Neutrophil (primary cell): ENCODE data around the gene RAB31.

Experiments used
- H3K27ac ChIP-seq: fragments of 200-600 bp; sonication (generic); 2 replicates; pipeline ENCODE4 v1.5.1; 2016; ENCODE audit warnings: mild to moderate bottlenecking, moderate library complexity
- H3K27me3 ChIP-seq: fragments of 200-600 bp; sonication (generic); 2 replicates; pipeline ENCODE4 v1.6.0; 2016; ENCODE audit warnings: mild to moderate bottlenecking
- H3K36me3 ChIP-seq: fragments of 200-600 bp; sonication (generic); 2 replicates; pipeline ENCODE4 v1.5.1; 2017
- H3K4me1 ChIP-seq, 2 experiments: fragments of 200-600 bp in 1 of 2; sonication (generic) in 1 of 2; 1 replicate in 1 of 2; 2 replicates in 1 of 2; pipeline versions ENCODE4 v1.5.1 to v1.6.1; 2013 to 2016; ENCODE audit warnings: low read depth in 1 of 2, low read length in 1 of 2, mild to moderate bottlenecking in 1 of 2, moderate library complexity in 1 of 2; ENCODE audit not compliant: control insufficient read depth in 1 of 2, insufficient read depth in 1 of 2
- H3K4me3 ChIP-seq, 2 experiments: fragments of 200-600 bp in 1 of 2; sonication (generic) in 1 of 2; 1 replicate in 1 of 2; 2 replicates in 1 of 2; pipeline ENCODE4 v1.5.1; 2013 to 2016; ENCODE audit warnings: low read depth in 1 of 2, low read length in 1 of 2, mild to moderate bottlenecking in 1 of 2, moderate library complexity in 1 of 2
- H3K9me3 ChIP-seq: fragments of 200-600 bp; sonication (generic); 2 replicates; pipeline ENCODE4 v1.5.1; 2016
- TF ChIP-seq, protein P1 (sequence below): fragments of 200-600 bp; sonication (generic); IDR thresholded peaks from 2 replicates; pipeline ENCODE4 v1.5.1; 2016; ENCODE audit warnings: antibody characterized with exemption

The RAB31 gene

GRCh38 chr18:9711361-9712129, 3.4 kb downstream of the RAB31 start:
- Histone ChIP-seq H3K9me3 (no peaks in the 10 kb centered on the region), H3K4me1 (peaks cover 85 to 87% of the 10 kb centered on the region in 2 experiments), H3K27ac (peak overlapping the region; percentile 97), H3K27me3 (no peaks in the 10 kb centered on the region), H3K36me3 (no peaks in the 10 kb centered on the region), H3K4me3 (peak overlapping the region; percentile 95 to 97)
- TF ChIP-seq, protein P1, sequence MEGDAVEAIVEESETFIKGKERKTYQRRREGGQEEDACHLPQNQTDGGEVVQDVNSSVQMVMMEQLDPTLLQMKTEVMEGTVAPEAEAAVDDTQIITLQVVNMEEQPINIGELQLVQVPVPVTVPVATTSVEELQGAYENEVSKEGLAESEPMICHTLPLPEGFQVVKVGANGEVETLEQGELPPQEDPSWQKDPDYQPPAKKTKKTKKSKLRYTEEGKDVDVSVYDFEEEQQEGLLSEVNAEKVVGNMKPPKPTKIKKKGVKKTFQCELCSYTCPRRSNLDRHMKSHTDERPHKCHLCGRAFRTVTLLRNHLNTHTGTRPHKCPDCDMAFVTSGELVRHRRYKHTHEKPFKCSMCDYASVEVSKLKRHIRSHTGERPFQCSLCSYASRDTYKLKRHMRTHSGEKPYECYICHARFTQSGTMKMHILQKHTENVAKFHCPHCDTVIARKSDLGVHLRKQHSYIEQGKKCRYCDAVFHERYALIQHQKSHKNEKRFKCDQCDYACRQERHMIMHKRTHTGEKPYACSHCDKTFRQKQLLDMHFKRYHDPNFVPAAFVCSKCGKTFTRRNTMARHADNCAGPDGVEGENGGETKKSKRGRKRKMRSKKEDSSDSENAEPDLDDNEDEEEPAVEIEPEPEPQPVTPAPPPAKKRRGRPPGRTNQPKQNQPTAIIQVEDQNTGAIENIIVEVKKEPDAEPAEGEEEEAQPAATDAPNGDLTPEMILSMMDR, result no peak

DNA sequence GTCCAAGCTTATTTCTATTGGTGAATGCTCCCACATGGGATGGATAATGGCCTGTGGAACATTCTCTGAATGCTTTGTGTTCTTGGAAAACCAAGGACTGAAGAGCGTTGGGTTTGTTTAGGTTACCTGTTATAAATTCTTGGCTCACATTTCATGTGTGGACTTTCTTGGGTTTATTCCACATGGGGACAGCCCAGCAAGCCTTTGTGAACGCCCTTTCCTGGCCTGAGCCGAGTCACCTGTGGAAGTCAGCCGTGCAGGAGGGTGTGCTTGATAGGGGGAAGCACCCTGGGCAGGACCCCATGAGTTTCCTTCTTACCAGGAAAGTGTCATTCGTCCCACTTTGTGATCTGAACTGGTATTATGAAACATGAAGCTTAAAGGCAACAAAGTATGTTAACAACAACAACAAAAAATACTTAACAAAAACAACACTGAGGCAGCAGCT, 4.1 kb downstream of the RAB31 start:
- H3K27ac ChIP-seq, result peak overlapping the region; percentile 97
- TF ChIP-seq, protein P1, result no peak
- no peaks in the 10 kb centered on the region for H3K36me3 ChIP-seq
- no peaks in the 10 kb centered on the region for H3K9me3 ChIP-seq
- no peaks in the 10 kb centered on the region for H3K27me3 ChIP-seq
- peak overlapping the region; percentile 95 to 97 for H3K4me3 ChIP-seq
- peaks cover 79 to 87% of the 10 kb centered on the region in 2 experiments for H3K4me1 ChIP-seq

DNA sequence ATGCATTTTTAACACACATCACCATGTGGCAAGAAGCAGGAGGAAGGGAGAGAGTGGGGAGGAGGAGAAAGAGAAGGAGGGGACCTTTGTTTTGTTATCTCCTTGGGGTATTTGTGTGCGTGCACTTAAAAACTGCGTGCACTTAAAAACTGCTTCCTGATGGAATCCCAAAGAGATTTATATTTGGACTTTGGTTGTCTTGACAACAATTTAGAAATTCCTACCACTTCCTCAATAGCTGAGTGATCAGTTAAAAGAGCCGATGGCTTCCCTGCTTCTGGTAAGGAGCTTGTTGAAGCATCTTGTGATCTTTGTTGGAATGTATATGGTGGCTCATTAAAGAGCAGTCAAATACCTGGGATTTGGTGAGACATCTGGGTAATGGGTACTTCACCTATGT, 4.5 kb downstream of the RAB31 start:
- TF ChIP-seq, protein P1, result no peak
- no peaks in the 10 kb centered on the region for H3K27me3 ChIP-seq
- peaks cover 75 to 83% of the 10 kb centered on the region in 2 experiments for H3K4me1 ChIP-seq
- H3K27ac ChIP-seq, result peak overlapping the region; percentile 97
- H3K4me3 ChIP-seq, result peak overlapping the region; percentile 95 to 97
- no peaks in the 10 kb centered on the region for H3K9me3 ChIP-seq
- H3K36me3 ChIP-seq, result no peaks in the 10 kb centered on the region

DNA sequence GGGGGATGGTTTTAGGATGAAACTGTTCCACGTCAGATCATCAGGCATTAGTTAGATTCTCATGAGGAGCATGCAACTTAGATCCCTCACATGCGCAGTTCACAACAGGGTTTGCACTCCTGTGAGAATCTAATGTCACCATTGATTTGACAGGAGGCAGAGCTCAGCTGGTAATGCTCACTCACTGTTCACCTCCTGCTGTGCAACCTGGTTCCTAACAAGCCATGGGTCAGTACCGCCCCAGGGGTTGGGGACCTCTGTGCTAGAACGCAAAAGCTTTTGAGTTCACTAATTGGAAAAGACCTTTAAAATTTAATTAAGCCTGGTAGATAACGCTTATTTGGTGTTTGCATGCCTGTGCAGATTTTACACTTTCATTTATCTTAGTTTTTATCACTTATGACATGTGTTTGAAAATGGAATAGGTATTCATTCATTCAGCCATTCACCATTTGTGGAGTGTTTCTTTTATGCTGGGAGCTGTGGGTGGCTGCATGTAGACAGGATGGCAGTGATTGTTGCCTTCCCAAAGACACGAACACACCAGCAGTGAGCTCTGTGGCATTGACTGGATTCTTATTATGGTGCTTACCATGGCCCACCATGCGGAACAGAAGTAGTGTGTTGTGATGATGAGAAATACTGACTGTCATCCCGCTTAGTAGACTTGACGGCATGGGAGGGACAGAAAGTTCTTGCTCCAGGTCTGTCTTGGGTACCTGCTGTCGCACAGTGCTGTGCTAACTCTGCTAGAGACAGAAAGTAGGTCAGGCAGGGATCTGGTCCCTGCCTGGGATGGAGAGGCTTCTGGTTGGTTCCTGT, 6.4 kb downstream of the RAB31 start:
- no peaks in the 10 kb centered on the region for H3K9me3 ChIP-seq
- TF ChIP-seq, protein P1, result no peak
- no peaks in the 10 kb centered on the region for H3K27me3 ChIP-seq
- no peaks in the 10 kb centered on the region for H3K36me3 ChIP-seq
- H3K4me1 ChIP-seq, result peaks cover 70 to 77% of the 10 kb centered on the region in 2 experiments
- no peak overlapping the region for H3K4me3 ChIP-seq
- peak overlapping the region; percentile 97 for H3K27ac ChIP-seq

DNA sequence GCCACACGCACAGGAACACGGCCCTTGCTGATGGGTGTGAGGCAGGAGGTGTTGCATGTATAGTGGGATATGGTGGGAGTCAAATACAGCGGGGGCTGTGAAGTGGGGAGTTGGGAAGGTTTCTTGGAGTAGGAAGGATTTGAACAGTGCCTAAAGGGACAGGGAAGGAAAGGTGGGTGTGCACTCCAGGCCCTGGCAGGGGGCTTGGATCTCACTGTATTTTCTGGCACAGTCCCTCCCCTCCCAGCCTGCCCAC, 6.9 kb downstream of the RAB31 start:
- peaks cover 65 to 71% of the 10 kb centered on the region in 2 experiments for H3K4me1 ChIP-seq
- TF ChIP-seq, protein P1, result no peak
- H3K27ac ChIP-seq, result peak overlapping the region; percentile 97
- no peaks in the 10 kb centered on the region for H3K9me3 ChIP-seq
- H3K4me3 ChIP-seq, result no peak overlapping the region
- H3K27me3 ChIP-seq, result no peaks in the 10 kb centered on the region
- peaks cover 4% of the 10 kb centered on the region for H3K36me3 ChIP-seq
